GM12878 (cell line): ENCODE data around the gene GLI1. TPM values are rescaled to one million over a fixed set of nuclear protein-coding genes. Genes with fewer than 3 reads are reported as not detected.

Source experiments
- BACH1 ChIP-seq: fragments of 450-650 bp; IDR thresholded peaks from 2 replicates; pipeline ENCODE4 v1.6.1; 2017; ENCODE audit warnings: mild to moderate bottlenecking, borderline replicate concordance
- BRCA1 ChIP-seq: IDR thresholded peaks from 2 replicates; pipeline ENCODE4 v1.6.1; 2011; ENCODE audit warnings: low read depth, low read length, improper control_type of control experiment
- EED ChIP-seq: sonication (generic); IDR thresholded peaks from 2 replicates; pipeline ENCODE4 v1.6.1; 2016; ENCODE audit warnings: antibody characterized with exemption, low read depth
- KLF5 ChIP-seq: fragments of 450-650 bp; IDR thresholded peaks from 2 replicates; pipeline ENCODE4 v1.6.1; 2014; ENCODE audit warnings: mild to moderate bottlenecking; ENCODE audit not compliant: partially characterized antibody
- NBN ChIP-seq: fragments of 450-650 bp; IDR thresholded peaks from 2 replicates; pipeline ENCODE4 v1.6.1; 2016
- NFXL1 ChIP-seq: fragments of 450-650 bp; IDR thresholded peaks from 2 replicates; pipeline ENCODE4 v1.6.1; 2017; ENCODE audit warnings: antibody characterized with exemption, mild to moderate bottlenecking, borderline replicate concordance
- POLR2AphosphoS2 ChIP-seq: IDR thresholded peaks from 2 replicates; pipeline ENCODE4 v1.6.1; 2011; ENCODE audit warnings: low read depth, mild to moderate bottlenecking, low read length, improper control_type of control experiment, moderate library complexity
- SMARCA5 ChIP-seq: fragments of 450-650 bp; IDR thresholded peaks from 2 replicates; pipeline ENCODE4 v1.6.1; 2017; ENCODE audit warnings: mild to moderate bottlenecking
- SUZ12 ChIP-seq: fragments of 200-600 bp; sonication (generic); IDR thresholded peaks from one replicate; pipeline ENCODE4 v1.6.1; 2018; ENCODE audit warnings: antibody characterized with exemption, mild to moderate bottlenecking; ENCODE audit not compliant: unreplicated experiment
- WRNIP1 ChIP-seq: IDR thresholded peaks from 2 replicates; pipeline ENCODE4 v1.6.1; 2011; ENCODE audit warnings: low read depth, low read length, improper control_type of control experiment, borderline replicate concordance
- ZBED1 ChIP-seq: IDR thresholded peaks from 2 replicates; pipeline ENCODE4 v1.6.1; 2016; ENCODE audit warnings: borderline replicate concordance
- ZBTB33 ChIP-seq: fragments of 450-650 bp; IDR thresholded peaks from 2 replicates; pipeline ENCODE4 v1.6.1; 2017; ENCODE audit warnings: mild to moderate bottlenecking
- ZBTB40 ChIP-seq: fragments of 450-650 bp; IDR thresholded peaks from 2 replicates; pipeline ENCODE4 v1.6.1; 2016; ENCODE audit warnings: mild to moderate bottlenecking, moderate library complexity, borderline replicate concordance
- ZZZ3 ChIP-seq: IDR thresholded peaks from 2 replicates; pipeline ENCODE4 v1.6.1; 2011; ENCODE audit warnings: low read depth; ENCODE audit not compliant: control insufficient read depth, insufficient read length
- polyA plus RNA-seq, 11 experiments: library from polyadenylated mRNA; depleted of rRNA in 4 of 11; unstranded in 6 of 11; stranded (reverse) in 5 of 11; fragments of >200 nt; fragmentation: Nextera tagmentation in 4 of 11; fragmentation: Illumina TruSeq in 1 of 11; extraction: Ambion mirVana in 4 of 11; extraction: Trizol in 1 of 11; gene quantifications; 1 replicate in 1 of 11; 2 replicates in 10 of 11; pipeline versions ENCODE4 v1.2.1 to v1.2.3, GENCODE V29; 2011 to 2016; ENCODE audit warnings: inconsistent platforms in 2 of 11, missing spikeins in 2 of 11, low read depth in 1 of 11
- total RNA-seq, 4 experiments: library from RNA; depleted of rRNA in 3 of 4; stranded (reverse); fragments of >200 nt in 3 of 4; fragmentation: Illumina TruSeq in 1 of 4; extraction: Trizol in 1 of 4; gene quantifications; 2 replicates each; pipeline versions ENCODE4 v1.2.1 to v1.2.3, GENCODE V29; 2013 to 2021
- TF ChIP-seq, protein P1 (sequence below): IDR thresholded peaks from 2 replicates; pipeline ENCODE4 v1.6.1; 2012; ENCODE audit warnings: mild to moderate bottlenecking, low read depth, low read length
- TF ChIP-seq, protein P2 (sequence below): fragments of 450-650 bp; IDR thresholded peaks from 2 replicates; pipeline ENCODE4 v1.6.1; 2017; ENCODE audit warnings: mild to moderate bottlenecking, low read depth, inconsistent platforms; ENCODE audit not compliant: poor library complexity, severe bottlenecking

Gene GLI1
- total and polyA plus RNA-seq, 10 of the 15 experiments (the other 5 are each of a cell fraction or from before 2014, with no cell fraction given), result 0.27 to 1.2 (median 0.49) TPM

- TF ChIP-seq, protein P1, sequence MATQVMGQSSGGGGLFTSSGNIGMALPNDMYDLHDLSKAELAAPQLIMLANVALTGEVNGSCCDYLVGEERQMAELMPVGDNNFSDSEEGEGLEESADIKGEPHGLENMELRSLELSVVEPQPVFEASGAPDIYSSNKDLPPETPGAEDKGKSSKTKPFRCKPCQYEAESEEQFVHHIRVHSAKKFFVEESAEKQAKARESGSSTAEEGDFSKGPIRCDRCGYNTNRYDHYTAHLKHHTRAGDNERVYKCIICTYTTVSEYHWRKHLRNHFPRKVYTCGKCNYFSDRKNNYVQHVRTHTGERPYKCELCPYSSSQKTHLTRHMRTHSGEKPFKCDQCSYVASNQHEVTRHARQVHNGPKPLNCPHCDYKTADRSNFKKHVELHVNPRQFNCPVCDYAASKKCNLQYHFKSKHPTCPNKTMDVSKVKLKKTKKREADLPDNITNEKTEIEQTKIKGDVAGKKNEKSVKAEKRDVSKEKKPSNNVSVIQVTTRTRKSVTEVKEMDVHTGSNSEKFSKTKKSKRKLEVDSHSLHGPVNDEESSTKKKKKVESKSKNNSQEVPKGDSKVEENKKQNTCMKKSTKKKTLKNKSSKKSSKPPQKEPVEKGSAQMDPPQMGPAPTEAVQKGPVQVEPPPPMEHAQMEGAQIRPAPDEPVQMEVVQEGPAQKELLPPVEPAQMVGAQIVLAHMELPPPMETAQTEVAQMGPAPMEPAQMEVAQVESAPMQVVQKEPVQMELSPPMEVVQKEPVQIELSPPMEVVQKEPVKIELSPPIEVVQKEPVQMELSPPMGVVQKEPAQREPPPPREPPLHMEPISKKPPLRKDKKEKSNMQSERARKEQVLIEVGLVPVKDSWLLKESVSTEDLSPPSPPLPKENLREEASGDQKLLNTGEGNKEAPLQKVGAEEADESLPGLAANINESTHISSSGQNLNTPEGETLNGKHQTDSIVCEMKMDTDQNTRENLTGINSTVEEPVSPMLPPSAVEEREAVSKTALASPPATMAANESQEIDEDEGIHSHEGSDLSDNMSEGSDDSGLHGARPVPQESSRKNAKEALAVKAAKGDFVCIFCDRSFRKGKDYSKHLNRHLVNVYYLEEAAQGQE, result no peak
- TF ChIP-seq ZBTB33 (no peak), ZBED1 (0 out of 2 replicates have a peak, but pooled peaks have one; percentile 35), EED (no peak), ZZZ3 (no peak), NFXL1 (no peak), ZBTB40 (peak; percentile 95), POLR2AphosphoS2 (peak; percentile 73; the same call in 1 of the 2 replicates), SUZ12 (no peak), BRCA1 (no peak), NBN (peak; percentile 87), KLF5 (peak; percentile 32), SMARCA5 (0 out of 2 replicates have a peak, but pooled peaks have one; percentile 41), BACH1 (no peak), WRNIP1 (no peak)
- TF ChIP-seq, protein P2, sequence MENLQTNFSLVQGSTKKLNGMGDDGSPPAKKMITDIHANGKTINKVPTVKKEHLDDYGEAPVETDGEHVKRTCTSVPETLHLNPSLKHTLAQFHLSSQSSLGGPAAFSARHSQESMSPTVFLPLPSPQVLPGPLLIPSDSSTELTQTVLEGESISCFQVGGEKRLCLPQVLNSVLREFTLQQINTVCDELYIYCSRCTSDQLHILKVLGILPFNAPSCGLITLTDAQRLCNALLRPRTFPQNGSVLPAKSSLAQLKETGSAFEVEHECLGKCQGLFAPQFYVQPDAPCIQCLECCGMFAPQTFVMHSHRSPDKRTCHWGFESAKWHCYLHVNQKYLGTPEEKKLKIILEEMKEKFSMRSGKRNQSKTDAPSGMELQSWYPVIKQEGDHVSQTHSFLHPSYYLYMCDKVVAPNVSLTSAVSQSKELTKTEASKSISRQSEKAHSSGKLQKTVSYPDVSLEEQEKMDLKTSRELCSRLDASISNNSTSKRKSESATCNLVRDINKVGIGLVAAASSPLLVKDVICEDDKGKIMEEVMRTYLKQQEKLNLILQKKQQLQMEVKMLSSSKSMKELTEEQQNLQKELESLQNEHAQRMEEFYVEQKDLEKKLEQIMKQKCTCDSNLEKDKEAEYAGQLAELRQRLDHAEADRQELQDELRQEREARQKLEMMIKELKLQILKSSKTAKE, result peak; percentile 57
These were observed 28.2 kb downstream of the GLI1 start, which contains the start of gene MARS1 (continued) for GRCh38 chr12:57487597-57488401.
